Epithelial cell of proximal tubule (primary cell): ENCODE data around the gene NOL12. TPM values are rescaled to one million over a fixed set of nuclear protein-coding genes. Genes with fewer than 3 reads are reported as not detected.

ENCODE experiments used
- DNase-seq: peaks from one replicate; pipeline ENCODE4 v3.0.0-alpha.2; 2011; ENCODE audit warnings: low read depth
- H3K4me3 ChIP-seq: 2 replicates; pipeline ENCODE4 v1.5.1; 2011; ENCODE audit warnings: low read depth, mild to moderate bottlenecking, low read length
- total RNA-seq: library from RNA; depleted of rRNA; stranded (reverse); fragments of >200 nt; gene quantifications from 2 replicates; pipeline ENCODE4 v1.2.3, GENCODE V29; 2015
- TF ChIP-seq, protein P1 (sequence below): conservative IDR thresholded peaks from 2 replicates; pipeline ENCODE4 v1.5.1; 2012; ENCODE audit warnings: low read depth, mild to moderate bottlenecking, low read length

NOL12 gene
- total RNA-seq, 1 donor from 2014 or later: 18.2 TPM

DNA sequence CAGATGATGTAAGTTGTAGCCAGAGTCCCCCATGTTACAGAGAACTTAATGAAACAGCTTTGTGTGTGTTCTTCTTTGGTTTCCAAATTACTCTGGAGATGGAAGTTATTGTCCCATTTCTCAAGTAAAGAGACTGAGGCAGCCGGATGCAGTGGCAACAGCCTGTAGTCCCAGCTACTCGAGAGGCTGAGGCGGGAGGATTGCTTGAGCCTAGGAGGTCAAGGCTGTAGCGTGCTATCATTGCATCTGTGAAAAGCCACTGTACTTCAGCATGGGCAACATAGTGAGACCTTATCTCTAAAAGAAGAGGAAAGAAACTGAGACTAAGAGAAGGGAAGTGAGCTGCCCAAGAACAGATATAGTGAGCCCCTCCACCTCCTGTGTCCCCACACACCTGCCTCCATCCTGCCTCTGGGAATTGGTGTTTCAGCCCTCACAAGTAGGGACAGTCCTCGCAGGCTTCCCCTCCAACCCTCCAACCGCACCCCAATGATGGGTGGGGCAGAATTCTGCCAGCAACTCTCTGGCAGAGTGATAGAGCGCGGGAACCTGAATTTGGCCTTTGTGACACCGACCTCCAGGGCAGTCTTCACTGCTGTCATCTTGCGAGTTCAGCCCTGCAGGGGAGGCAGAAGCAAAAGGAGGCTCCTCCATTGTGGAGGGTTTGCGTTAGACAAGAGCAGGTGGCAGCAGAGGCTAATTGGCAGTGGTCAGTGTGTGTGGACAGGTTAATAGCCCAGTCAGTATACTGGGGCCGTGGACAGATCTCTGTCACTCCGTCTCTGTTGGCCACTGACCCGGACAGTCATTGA is 26.0 kb upstream of the NOL12 start:
- no peak for DNase-seq
- H3K4me3 ChIP-seq: peak overlapping the region; percentile 68
- TF ChIP-seq, protein P1, sequence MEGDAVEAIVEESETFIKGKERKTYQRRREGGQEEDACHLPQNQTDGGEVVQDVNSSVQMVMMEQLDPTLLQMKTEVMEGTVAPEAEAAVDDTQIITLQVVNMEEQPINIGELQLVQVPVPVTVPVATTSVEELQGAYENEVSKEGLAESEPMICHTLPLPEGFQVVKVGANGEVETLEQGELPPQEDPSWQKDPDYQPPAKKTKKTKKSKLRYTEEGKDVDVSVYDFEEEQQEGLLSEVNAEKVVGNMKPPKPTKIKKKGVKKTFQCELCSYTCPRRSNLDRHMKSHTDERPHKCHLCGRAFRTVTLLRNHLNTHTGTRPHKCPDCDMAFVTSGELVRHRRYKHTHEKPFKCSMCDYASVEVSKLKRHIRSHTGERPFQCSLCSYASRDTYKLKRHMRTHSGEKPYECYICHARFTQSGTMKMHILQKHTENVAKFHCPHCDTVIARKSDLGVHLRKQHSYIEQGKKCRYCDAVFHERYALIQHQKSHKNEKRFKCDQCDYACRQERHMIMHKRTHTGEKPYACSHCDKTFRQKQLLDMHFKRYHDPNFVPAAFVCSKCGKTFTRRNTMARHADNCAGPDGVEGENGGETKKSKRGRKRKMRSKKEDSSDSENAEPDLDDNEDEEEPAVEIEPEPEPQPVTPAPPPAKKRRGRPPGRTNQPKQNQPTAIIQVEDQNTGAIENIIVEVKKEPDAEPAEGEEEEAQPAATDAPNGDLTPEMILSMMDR: no peak

DNA sequence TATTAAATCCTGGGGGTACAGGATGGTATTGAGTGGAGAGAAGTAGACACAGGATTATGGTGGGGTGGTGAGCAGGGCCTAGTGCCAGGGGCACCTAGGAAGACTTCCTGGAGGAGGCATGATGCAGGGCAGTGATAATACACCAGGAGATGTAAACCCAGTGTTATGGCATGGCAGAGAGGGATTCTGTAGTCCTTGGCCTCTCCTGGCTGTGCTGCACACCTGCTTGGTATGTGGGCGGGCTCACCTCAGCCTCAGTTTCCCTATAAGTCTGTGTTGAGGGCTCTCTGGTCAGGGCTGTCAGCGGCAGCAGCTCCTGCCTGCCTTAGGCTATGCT is 25.5 kb upstream of the NOL12 start:
- TF ChIP-seq, protein P1: no peak
- no peak overlapping the region for H3K4me3 ChIP-seq
- DNase-seq: no peak

DNA sequence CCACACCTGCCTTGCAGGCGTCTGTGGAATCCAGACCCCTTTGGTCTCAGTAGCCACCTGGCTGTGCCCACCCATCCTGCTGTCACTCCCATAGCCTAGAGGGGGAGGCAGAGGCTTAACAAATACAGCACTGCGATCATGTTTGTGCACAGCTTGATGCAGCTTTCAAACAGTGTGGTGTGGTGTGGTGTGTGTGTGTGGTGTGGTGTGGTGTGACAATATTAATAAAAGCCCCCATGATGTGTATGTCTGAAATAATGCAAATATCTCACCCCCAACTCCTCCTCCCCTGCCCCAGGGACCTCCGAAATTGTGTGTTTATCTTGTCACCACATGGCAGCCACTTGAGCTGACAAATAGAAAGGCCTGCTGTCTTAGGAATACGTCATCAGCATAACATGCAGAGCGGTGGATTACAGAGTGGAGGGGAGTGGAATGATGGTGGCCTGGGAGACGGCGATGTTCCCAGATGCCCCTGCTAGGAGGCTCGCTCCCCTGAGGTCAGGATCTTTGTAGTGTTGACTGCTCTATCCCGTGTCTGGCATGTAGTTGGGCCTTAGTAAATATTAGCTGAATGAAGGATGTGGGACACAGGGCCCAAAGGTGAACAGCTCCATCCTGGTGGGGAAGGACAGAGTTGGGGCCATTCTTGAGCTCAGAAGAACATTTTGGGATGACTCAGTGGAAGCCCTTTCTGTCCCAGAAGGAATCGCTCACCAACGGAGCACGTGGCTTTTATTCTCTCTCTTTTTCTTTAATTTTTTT is 24.8 kb upstream of the NOL12 start:
- TF ChIP-seq, protein P1: peak; percentile 54
- DNase-seq: no peak

DNA sequence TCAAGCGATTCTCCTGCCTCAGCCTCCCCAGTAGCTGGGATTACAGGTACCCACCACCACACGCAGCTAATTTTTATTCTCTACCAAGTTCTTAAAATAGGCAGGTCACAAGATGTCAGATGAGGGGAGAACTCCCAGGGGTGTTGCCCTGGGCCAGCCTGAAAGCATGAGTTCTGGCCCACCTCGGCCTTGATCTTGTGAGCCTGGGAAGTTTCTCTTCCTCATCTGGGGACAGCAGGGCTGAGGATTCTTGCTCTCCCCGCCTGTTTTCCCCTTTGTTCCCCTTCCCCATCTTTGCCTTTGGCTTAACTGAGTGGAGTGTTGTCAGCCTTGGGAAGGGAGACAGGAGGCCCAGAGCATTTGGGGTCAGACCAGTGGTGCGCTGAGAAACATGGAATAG is 24.1 kb upstream of the NOL12 start:
- DNase-seq: no peak
- no peak overlapping the region for H3K4me3 ChIP-seq
- TF ChIP-seq, protein P1: no peak

More for the DNA sequence above, 24.8 kb upstream of the NOL12 start:
- no peak overlapping the region for H3K4me3 ChIP-seq

DNA sequence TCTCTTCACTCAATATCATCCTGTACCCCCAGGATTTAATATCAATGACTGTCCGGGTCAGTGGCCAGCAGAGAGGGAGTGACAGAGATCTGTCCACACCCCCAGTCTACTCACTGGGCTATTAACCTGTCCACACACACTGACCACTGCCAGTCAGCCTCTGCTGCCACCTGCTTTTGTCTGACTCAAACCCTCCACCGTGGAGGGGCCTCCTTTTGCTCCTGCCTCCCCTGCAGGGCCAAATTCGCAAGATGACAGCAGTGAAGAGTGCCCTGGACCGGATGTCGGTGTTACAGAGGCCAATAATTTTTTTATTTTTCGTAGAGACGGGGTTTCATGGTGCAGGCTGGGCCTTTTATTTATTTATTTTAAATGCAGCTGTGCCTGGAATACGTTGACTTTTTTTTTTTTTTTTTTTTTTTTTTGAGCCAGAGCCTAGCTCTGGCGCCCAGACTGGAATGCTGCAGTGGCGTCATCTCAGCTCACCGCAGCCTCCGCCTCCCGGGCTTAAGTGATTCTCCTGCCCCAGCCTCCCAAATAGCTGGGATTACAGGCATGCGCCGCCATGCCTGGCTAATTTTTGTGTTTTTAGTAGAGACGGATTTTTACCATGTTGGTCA is 22.5 kb upstream of the NOL12 start:
- no peak overlapping the region for H3K4me3 ChIP-seq
- no peak for DNase-seq
- TF ChIP-seq, protein P1: no peak

DNA sequence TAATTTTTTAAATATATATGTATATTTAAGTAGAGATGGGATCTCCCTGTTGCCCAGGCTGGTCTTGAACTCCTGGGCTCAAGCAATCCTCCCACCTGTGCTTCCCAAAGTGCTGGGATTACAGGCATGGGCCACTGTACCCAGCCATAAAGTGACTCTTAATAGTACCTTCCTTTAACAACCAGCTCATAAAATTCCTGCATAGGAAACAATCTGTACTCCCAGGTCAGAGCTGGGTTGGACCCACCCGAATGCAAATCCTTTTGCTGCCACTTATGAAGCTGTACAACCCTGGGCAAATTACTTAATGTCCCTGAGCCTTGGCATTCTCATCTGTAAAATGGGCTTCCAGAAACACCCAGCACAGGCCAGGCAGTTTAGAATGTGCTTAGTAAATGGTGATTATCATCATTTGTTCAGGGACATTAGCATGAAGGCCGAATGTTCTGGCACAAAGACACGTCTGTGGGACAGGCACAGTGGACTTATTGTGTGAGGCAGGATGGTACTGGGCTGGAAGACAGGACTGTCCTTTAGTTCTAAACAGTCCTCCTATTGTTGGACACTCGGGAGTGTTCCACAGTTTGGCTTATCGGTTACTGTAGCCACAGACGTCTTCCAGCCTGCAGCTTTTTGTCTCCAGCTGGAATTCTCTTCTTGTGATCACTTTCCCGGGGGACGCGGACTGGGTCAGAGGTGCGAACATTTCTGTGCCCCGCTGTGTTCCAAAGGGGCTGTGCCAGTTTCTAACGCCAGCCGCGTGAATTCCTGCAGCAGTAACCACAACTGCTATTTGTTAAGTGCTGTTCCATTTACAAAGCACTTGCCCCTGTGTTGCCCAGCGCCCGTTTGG is 21.7 kb upstream of the NOL12 start:
- TF ChIP-seq, protein P1: no peak
- no peak overlapping the region for H3K4me3 ChIP-seq
- no peak for DNase-seq
